Upper lobe of left lung (tissue), 4 donors: ENCODE results near the gene SLC19A1.

Experiments
- CTCF ChIP-seq, 6 experiments: fragments of 450-650 bp in 4 of 6; fragments of 200-600 bp in 2 of 6; sonication (generic) in 2 of 6; IDR thresholded peaks; one replicate each; pipeline ENCODE4 v1.5.1; 2016 to 2019; ENCODE audit warnings: antibody characterized with exemption in 6 of 6
- EP300 ChIP-seq, 4 donors: sonication (generic); formaldehyde crosslinking; IDR thresholded peaks; one replicate each; pipeline ENCODE4 v1.5.1; 2017; ENCODE audit warnings: antibody characterized with exemption in 4 of 4, control low read depth in 2 of 4
- POLR2A ChIP-seq, 4 donors: fragments of 450-650 bp; IDR thresholded peaks; one replicate each; pipeline ENCODE4 v1.5.1; 2016 to 2017; ENCODE audit warnings: antibody characterized with exemption in 4 of 4, mild to moderate bottlenecking in 2 of 4
- POLR2AphosphoS5 ChIP-seq, 2 donors: sonication (generic); formaldehyde crosslinking; IDR thresholded peaks; one replicate each; pipeline ENCODE4 v1.5.1; 2017; ENCODE audit warnings: antibody characterized with exemption in 2 of 2

DNA sequence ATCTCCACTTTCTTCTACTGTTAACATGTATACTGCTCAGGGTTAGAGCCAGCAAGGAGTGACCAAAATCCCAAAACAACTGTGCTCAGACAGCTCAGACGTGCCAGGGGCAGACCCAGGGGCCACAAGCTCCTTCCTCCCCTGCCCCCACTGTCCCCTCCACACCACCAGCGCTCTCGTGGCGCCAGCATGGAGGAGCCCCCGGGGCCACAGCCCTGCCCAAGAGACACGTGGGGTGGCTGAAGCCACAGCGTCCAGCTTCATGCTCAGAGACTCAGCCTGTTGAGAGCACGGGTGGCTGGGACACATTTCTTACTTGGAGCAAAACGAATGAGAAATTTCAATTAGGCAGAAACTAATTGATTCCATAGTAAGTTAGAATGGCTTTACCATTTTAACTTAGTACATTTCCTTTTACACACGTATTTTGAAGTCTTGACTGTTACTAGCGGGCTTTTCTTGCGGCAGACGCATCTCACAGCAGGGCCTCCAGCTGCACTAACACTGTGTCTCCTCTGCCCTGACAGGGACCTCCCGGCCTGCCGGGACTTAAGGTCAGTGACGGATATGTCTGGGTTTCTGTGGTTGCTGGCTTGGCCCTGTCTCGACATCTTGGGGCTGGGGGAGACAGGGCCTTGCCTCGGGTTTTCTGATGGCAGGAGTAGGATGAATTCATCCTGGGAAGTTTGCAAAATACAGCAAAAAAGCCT, 54.2 kb downstream of the SLC19A1 start:
- TF ChIP-seq POLR2A (IDR thresholded peaks at IDR 0.05): no peak
- TF ChIP-seq CTCF (IDR thresholded peaks at IDR 0.05): no peak
- TF ChIP-seq POLR2AphosphoS5 (IDR thresholded peaks at IDR 0.05): no peak
- no peak for TF ChIP-seq EP300 (IDR thresholded peaks at IDR 0.05)
